Hematopoietic multipotent progenitor cell treated with erythropoietin and hydrocortisone succinate and interleukin-3 and kit ligand, for 4 days (in vitro differentiated cells): Measurements from ENCODE around the gene TOM1L1.
"Not testable (repeated sequence)": the region's sequence is repeated elsewhere in the genome, so short reads cannot be mapped to it uniquely, and the experiment has no call there.

Experiments
- DNase-seq: peaks from one replicate; pipeline ENCODE4 v3.0.0-alpha.2; 2015

The TOM1L1 gene, protein sequence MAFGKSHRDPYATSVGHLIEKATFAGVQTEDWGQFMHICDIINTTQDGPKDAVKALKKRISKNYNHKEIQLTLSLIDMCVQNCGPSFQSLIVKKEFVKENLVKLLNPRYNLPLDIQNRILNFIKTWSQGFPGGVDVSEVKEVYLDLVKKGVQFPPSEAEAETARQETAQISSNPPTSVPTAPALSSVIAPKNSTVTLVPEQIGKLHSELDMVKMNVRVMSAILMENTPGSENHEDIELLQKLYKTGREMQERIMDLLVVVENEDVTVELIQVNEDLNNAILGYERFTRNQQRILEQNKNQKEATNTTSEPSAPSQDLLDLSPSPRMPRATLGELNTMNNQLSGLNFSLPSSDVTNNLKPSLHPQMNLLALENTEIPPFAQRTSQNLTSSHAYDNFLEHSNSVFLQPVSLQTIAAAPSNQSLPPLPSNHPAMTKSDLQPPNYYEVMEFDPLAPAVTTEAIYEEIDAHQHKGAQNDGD

DNA sequence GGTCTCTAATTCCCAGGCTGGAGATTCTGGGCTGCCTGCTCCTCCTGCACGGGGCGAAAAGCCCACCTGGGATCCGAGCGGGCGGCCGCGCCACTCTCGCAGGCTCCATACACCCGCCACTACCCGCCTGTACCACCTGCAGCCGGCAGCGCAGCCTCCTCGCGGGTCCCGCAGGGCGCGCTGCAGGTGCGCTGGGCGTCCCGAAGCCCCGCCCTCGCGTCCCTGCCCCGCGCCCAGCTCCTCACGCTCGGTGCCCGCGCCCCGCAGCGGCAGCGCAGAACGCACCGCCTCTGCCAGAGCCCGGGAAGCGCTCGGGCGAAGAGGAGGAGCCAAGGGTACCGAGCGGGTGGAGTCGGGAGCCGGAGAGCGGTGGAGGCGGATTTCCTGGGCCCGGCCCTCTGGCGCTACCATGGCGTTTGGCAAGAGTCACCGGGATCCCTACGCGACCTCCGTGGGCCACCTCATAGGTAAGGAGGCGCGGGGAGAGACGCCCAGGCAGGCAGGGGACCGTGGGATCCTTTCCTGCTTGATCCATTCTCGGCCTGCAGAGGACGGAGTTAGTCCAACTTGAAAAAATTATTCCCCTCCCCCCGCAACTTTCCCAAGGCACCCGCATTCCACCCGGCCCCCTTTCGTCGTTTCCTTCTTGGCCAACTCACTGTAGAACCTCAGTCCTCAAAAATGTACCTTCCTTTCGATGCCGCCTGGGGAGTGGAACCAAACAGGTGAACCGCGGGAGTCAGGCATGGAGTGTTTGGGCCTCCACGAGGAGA, at the start of gene TOM1L1:
TSS of gene TOM1L1 (plus strand) at position 396 of the 773 bp plus-strand sequence. CDS start at position 410, 14 bp downstream.
- peak; percentile 83 for DNase-seq

DNA sequence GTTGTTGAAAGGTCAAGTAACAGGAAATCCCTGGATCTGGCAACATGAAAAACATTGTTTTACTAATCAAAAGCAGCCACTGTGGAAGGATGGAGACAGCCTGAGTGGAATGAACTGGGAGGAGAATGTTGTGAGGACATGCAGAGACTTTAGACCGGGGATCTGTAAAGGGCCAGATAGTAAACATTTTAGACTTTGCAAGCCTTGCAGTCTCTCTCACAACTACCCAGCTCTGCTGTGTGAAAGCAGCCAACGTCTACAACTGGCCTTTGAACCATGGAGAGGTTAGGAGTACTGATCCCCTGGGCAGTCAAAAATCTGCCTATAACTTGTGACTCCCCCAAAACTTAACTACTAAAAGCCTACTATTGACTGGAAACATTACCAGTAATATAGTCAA, 41.5 kb upstream of the TOM1L1 start:
- DNase-seq: no peak

DNA sequence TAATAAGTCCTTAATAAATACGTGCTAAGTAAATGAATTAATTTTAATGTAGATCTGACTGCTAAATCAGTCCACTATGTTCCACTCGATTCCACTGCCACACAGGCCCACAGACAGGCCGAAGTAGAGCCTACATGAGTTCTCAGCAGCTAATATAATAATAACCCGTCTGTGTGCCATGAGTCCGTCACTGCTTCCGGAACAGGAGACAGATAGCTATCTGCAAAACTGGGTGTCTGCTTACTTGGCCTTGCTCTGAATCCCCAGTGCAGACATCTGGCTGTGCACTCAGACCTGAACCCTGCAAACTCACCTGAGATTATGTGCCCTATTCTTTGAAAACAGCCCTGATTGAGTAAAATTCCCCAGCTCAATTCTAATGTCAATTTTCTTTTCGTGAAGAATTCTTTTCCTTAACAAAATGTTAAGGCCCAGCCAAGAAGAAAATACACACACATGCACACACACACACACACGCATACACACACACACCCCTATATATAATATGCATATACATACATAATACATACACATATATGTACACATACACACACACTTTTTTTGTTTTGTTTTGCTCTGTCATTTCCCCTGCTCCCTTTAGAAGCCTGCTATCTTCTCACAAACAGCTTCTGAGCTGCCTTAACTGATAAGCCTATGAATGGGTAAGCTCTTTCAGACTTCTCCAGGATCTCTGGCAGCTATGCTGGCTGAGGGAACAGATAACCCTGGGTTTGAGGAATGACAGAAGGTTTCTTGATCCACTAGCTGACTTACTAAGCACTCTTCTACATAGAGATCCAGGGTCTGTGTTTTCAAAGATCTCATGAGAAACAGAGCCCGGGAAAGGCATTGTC, 39.8 kb upstream of the TOM1L1 start:
- peak; percentile 90 for DNase-seq

DNA sequence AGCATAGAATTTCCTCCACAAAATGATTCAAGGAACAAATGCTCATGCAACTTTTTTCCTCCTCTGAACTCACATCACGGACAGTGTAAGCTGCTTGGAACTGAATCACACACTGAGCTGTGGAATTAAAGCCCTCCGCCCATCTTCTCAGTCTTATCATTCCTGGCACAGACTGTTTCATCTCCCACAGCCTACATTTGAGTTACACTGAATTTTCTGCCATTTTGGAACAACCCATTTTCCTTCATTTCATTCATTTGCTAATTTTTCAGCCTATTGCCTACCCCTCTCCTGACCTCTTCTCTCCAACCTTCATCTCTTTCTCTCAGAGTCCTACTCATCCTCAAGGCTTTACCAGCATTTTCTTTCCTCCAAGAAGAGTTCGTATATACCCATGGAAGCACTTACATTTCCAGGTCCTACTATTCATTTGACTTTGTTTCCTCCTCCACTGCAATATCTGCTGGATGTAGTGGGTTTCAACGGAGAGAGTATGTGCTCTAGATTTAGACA, 39.1 kb upstream of the TOM1L1 start:
- DNase-seq: peak; percentile 71

DNA sequence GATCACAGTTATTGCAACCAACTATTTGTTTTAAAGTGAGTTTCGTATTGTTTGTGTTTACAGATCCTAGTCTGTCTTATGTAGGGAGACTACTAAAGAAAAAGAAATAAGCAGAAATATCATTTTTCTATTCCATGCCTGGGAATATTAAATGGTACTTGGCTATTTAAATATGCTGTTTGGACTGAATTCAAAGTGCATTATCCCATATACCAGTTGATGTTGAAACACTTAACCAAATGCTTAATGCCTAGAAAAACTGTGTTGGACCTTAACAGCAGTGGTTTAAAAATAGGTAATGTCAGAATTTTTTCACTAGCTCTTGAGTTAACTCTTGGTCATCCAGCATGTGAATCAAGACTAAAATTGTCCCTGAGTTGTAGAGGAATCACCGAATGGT, 37.5 kb upstream of the TOM1L1 start:
- DNase-seq: no peak

DNA sequence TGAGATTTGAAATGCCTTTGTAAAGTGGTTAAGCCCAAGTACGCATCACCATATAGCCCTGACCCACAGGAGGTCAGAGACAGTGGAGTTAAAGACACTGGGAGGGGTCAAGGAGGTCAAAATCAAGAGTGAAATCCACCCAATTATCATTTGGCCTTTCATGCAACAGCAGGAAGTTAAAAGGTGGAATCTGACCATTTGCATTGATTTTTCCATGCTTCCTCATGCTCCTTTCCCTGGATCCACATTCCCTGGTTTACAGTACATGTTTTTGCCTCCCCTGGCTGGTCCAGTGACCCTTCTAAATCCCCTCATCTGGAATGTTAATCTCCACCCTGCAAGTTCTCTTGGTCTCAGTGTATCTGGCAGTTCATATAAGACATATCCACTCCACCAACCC, 36.6 kb upstream of the TOM1L1 start:
- no peak for DNase-seq

DNA sequence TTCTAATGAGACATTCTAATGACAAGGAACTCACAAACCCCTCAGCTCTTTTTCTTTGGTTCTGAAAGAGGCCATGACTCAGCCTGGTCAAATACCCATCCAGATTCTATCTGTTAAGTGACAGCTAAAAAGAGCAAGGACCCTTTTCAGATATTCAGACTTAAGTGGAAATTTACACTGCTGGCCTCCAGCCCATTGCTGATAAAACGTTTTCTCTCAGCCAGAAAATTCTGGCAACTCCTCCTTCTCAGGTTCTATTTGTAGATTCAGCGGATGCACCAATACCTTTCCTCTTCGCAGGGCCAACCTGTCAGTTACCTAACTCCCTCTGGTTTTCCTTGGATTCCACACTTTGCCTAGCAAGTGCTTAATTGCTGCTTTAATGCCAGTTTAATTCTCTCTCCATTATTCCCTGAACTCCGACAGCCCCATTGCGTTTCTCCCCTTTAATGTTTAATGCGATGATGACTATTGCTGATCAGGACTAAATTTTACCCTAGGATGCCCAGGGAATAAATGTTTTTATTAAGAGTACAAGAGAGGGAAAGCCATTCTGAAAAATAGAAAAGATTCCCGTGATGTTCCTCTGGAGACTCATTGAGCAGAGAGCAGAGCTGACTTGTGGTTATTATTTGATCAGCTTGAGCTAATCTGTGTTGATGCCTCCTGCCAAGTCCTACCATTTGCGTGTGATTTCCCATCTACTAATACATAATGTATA, 35.9 kb upstream of the TOM1L1 start:
- DNase-seq: peak; percentile 3

DNA sequence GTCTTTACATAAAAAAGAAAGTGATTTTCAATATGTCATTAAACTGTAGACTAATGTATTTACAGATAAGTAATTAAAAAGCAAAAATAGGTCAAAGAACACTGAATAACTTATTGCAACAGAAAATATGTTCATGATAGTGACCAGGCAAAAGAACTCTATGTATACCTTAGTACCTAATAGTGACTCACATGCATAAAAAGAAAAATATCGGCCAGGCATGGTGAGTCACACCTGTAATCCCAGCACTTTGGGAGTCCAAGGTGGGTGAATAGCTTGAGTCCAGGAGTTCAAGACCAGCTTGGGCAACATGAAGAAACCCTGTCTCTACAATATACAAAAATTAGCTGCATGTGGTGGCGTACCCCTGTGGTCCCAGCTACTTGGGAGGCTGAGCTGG, 33.0 kb upstream of the TOM1L1 start:
- DNase-seq: no peak

DNA sequence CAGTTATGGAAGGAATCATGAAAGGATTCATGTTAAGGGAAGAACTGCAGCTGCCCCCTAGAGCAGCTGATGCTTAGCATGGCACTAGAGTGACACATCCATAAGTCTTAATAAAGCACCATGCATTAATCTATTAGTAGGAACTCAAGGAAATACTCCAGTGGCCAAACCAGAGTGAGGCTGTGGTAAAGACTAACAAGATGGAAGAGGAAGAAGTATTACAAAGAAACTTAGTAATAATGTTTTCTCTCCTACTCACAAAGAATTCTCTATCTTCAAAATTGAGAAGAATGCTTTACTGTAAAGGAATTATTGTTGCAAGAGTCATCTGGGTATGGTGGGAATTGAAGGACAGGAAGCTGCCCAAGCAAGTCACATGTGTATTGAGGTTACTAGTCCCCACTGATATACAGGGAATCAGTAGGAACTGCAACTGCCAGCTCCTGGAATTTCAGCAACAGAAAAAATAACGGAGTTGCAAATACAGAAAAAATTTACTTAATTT, 29.9 kb upstream of the TOM1L1 start:
- no peak for DNase-seq

DNA sequence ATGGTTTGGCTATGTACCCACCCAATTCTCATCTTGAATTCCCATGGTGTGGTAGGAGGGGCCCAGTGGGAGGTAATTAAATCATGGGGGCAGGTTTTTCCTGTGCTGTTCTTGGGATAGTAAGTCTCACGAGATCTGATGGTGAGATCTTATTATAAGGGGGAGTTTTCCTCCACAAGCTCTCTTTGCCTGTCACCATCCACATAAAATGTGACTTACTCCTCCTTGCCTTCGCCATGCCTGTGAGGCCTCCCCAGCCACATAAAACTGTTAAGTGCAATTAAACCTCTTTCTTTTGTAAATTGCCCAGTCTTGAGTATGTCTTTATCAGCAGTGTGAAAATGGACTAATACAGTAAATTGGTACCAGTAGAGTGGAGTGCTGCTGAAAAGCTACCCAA, 24.7 kb upstream of the TOM1L1 start:
- DNase-seq: not testable (repeated sequence)

DNA sequence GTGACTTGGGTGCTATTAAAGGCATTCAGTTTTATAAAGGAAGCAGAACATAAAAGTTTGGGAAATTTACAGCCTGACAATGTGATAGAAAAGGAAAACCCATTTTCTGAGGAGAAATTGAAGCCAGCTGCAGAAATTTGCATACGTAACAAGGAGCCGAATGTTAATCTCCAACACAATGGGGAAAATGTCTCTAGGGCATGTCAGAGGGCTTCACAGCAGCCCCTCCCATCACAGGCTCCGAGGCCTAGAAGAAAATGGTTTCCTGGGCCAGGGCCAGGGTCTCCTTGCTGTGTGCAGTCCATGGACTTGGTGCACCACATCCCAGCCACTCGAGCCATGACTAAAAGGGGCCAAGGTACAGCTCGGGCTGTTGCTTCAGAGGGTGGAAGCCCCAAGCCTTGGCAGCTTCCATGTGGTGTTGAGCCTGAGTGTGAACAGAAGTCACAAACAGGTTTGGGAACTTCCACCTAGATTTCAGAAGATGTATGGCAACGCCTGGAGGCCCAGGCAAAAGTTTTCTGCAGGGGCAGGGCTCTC, 23.9 kb upstream of the TOM1L1 start:
- DNase-seq: no peak

DNA sequence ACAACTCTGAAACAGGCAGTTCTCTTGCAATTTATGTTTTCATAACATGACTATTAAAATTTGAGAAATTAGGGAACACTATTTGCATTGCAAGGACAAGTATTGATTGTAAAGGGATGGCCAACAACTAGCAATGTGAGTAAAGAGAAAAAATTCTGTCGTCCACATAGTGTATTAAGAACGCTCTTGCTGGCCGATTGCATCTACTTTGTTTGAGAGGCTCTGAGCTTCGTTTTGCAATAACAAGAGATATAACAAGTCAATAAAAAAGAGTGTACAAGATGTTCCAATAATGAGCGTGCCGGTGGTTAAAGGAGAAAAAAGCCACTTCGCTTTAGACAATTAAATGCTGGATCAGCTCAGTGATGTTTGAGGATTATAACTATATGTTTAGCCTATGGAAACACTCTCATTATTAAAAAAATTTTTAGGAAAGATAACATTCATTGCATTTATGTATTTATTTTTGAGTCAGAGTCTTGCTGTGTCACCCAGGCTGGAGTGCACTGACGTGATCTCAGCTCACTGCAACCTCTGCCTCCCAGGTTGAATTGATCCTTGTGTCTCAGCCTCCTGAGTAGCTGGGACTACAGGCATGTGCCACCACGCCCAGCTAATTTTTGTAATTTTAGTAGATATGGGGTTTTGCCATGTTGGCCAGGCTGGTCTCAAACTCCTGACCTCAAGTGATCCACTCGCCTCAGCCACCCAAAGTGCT, 19.2 kb upstream of the TOM1L1 start:
- no peak for DNase-seq

DNA sequence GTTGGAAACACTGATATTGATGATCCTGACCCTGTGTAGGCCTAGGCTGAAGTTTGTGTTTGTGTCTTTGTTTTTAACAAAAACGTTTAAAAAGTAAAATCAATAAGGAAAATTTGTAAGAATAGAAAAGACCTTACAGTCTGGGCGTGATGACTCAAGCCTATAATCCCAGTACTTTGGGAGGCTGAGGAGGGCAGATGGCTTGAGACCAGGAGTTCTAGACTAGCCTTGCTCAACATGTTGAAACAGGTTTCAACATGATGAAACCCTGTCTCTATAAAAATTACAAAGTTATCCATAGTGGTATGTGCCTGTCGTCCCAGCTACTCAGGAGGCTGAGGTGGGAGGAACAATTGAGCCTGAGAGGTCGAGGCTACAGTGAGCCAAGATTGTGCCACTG, 18.3 kb upstream of the TOM1L1 start:
- DNase-seq: no peak

DNA sequence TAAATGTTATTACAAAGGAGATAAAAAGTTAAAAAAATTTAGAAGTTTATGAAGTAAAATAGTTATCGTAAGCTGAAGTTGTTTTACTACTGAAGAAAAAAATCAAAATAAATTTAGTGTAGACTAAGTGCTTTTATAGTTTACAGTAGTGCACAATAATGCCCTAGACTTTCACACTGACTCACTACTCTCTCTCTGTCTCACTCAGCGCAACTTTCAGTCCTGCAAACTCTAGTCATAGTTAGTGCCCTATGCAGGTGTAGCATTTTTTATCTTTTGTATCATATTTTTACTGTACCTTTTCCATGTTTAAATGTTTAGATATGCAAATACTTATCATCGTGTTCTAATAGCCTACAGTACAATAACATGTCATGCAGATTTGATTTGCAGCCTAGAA, 17.7 kb upstream of the TOM1L1 start:
- no peak for DNase-seq

DNA sequence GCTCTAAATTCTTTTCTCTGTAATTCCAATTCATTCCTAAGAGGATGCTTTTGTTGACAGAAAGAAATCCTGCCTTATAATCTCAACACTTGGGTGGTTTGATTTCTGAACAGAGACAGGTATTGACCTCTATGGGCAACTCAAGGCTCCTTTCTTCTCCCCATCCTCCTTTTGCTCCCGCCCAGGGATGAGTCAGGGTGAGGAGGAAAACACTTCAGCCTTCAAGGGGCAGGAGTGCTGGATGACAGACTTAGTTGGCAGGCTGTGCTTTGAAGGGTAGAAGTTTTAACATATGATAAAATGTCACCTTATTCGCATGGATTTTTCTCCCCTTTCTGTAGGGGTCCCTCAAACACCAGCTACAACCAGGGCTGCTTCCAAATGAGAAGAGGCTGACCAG, 16.7 kb upstream of the TOM1L1 start:
- DNase-seq: no peak

DNA sequence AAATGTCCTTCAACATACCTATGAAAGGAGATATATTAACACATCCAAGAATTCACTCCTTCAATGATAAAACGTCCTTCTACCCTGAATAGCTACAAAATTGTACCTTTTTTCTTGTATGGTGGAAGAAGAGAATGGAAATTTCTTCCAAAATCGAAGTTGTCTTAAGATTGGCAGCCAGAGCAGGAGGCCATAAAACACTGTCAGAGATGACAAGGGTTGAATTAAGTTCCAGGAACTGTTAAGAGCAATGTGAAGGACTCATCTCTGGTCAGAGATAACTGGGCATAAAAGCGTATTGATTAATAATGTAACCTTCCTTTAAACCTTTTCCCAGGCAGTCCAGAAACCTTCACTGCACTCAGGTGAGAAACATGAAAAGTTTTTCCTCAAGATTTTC, 12.9 kb upstream of the TOM1L1 start:
- DNase-seq: no peak

DNA sequence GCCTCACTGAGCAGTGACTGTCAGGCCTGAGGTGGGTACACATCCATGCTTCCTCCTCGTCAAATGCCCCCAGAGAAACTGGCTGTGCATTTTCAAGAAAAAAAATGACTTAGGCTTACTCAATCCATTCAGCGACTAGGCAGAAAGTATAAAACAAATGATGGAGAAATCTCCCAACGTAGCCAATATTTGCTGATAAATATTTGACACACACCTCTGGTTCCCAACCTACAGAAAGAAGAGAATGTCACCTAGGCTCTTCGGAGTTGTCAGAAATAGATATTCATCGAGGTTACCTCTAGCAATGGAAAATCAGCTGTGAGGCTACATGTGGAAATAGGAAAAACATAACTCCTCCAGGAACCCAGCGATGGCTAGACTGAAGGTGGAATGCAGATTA, 12.4 kb upstream of the TOM1L1 start:
- DNase-seq: no peak

DNA sequence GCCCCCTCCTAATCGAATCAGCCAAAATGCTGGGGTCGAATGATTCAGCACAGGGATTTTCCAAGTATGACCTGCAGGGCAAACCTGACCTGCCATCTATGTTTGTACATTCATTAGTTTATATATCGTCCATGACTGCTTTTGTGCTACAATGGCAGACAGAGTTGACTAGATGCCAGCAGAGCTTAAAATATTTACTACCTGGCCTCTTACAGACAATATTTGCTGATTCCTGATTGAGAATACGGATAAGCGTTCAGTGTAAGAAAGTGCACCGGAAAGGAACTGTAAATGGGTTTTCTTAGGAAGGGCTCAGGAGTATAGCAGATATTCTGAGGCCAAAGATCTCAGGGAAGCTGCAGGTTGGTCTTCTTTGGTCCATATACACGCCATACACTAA, 11.7 kb upstream of the TOM1L1 start:
- no peak for DNase-seq

DNA sequence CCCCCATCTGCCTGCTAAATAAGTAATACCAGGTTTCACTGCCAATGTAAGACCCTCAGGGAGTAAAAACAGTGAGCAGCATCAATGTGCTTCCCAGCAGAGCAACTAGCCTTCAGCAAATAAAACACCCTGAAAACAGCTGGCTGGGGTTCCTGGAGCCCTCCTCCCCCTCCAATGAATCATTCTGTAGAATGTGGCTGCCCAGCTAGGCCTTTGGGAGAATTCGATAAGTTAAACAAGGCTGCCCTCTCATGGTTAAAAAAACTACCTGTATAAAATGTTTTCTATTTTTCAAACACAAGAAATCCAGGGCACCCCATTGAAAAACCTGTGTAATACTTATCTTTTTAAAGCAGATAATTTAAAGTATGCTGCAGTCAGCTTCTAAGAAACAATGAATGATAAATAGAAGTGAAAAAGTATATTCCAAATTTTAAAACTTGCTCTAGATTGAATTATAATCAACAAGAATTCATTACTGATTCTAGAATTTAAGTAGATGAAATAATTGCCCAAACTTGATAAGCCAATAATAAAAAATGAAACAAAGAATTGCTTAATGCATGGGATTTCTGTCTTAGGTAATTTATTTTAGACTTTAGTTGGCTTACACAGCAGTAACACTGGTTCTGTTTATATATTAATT, 9.4 kb upstream of the TOM1L1 start:
- peak; percentile 82 for DNase-seq

DNA sequence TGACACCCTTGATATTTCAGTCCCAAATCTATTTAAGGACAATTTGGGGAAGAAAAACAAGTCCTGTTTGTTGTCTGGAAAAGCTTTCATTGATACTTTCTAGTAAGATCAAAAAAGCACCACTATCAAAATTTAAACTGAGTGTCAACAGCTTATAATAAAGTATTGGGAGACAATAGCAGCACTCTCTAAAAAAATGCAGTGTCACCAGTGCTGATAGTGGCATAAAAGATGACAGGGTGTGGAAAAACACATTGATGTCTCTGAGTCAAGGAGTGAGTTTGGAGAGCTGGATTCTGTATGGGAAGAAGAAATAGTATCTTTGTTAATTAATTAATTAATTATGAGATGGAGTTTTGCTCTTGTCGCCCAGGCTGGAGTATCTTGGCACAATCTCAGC, 8.3 kb upstream of the TOM1L1 start:
- DNase-seq: no peak

DNA sequence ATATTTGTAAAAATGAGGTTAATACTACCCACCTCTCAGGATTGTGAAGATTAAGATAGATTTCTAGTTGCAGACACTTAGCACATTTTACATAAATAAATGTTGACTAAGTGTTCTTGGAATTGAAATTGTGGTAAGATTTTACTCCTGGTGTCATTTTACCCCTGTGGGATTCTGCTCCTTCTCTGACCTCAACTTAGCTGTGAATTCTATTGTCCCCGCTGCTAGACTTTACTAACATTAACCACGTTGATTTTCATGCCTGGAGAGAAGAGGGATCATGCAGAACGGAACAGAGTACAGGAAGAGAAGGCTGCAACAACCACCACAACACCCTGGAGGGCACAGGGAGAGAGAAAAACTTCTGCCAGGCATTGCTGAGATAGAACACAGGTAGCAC, 2.1 kb upstream of the TOM1L1 start:
- no peak for DNase-seq
